ENCODE results near the gene SAMMSON.

GRCh38 chr3:70086336-70086735, 86.8 kb downstream of the SAMMSON start:
- TF ChIP-seq CTCF (IDR thresholded peaks at IDR 0.05) (no peak), POLR2A (IDR thresholded peaks at IDR 0.05) (no peak), POLR2AphosphoS5 (IDR thresholded peaks at IDR 0.05) (no peak)

Measured in breast epithelium (tissue), 3 donors.